NCI-H146 treated with DMSO at 0.1 percent for 48 hours (cell line): ENCODE data around the gene MDFI.

Experiments
- DNase-seq: peaks from one replicate; lab custom pipeline; 2025; ENCODE audit not compliant: unreplicated experiment; lab: John Stamatoyannopoulos, UW

MDFI gene

DNA sequence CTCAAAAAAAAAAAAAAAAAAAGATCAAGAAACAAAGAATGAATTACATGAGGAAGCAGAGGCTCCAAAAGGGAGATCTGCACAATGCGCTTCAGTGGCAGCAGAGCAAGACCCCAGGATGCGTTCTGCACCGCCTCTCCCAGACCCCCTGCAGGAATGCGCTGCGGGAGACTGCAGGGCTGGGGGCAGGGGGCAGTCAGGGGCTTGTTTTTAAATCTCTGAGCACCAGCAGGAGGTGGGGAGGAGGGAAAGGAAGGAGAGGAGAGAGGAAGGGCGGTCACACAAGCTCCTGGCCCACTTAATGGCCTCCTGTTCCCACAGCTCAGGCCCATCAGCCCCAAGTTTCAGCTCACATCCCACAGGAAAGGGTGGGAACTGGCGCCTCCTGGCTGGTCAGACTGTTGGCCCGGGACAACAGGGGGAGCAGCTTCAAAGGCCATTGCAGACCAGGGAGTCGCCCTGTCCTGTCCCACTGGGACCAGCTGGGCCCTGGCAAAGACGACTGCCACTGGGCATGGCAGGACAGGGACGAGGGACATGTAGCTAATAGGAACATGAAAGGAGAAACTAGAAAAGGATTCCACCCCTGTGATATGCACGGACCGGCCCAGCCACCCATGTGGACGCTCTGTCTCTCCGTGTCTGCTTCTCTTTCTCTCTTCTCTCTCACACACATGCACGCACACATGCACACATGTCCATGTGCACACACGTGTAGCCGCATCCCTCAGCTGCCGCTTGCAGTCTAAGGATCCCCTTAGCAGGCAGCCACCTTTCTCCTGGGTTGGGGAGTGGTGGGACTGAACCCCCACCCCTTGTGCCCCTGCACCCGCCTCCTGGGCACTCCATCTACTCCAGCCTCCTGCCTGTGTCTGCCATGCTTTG lies 62.4 kb downstream of the MDFI start:
- no peak for DNase-seq

GRCh38 chr6:41702089-41702745 lies 63.9 kb downstream of the MDFI start:
- DNase-seq: no peak

GRCh38 chr6:41702771-41703494 lies 64.7 kb downstream of the MDFI start:
- no peak for DNase-seq
